ENCODE results near the gene TRIP10. TPM values are rescaled to one million over a fixed set of nuclear protein-coding genes. Genes with fewer than 3 reads are reported as not detected.
A peak's percentile ranks its signal among the peaks of the same experiment; 100 is the strongest.
"Not testable (repeated sequence)": the region's sequence is repeated elsewhere in the genome, so short reads cannot be mapped to it uniquely, and the experiment has no call there.

TRIP10 gene
- total RNA-seq, 2 donors from 2014 or later, result 44.8 to 76.5 TPM

GRCh38 chr19:6800160-6800790 is 60.8 kb downstream of the TRIP10 start:
- Mint-ChIP-seq H3K27ac (peak overlapping the region; percentile 93 to 95), H3K4me3 (peak overlapping the region; percentile 94), H3K4me1 (ENCODE audit: low read depth in 2 of 2) (peaks cover 62 to 74% of the 10 kb centered on the region in 2 donors)
- not testable (repeated sequence) for H3K9me3 Mint-ChIP-seq; H3K36me3 Mint-ChIP-seq; ATAC-seq; H3K27me3 Mint-ChIP-seq; DNase-seq (ENCODE audit: low spot score)

DNA sequence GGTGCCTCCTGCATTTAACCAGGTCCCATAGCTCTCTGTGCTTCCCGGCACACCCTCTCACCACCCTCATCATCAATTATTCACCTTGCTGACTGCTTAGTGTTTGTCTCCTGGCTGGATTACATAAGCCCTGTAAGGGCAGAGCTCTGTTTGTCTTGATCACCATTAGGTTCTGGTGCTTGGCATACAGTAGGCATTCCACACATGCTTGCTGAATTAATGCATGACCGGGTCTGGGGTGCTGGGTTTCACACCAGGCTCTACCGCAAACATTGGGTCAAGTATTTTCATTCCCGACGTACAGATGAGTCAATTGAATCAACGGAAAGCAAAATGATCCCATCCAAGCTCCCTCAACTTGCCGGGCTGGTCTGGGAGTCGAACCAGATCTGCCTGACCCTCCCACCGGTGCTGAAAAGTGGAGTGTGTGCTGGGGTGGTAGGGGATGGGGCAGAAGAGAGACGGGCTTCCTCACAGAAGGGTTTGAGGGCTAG is 61.6 kb downstream of the TRIP10 start:
- Mint-ChIP-seq H3K4me1 (ENCODE audit: low read depth in 2 of 2) (peaks cover 60 to 68% of the 10 kb centered on the region in 2 donors), H3K4me3 (peak overlapping the region; percentile 94), H3K36me3 (peaks cover 5% of the 10 kb centered on the region), H3K9me3 (no peaks in the 10 kb centered on the region), H3K27ac (peak overlapping the region; percentile 93 to 95), H3K27me3 (no peaks in the 10 kb centered on the region)
- no peak for DNase-seq (ENCODE audit: low spot score)
- peak in 1 of 2 donors; percentile 0 for ATAC-seq

Other genes starting within 250 kb of the TRIP10 start
- 1 to 10 TPM; 1.4 to 3.2 TPM for gene TUBB4A, start 237.4 kb upstream of the TRIP10 start, total RNA-seq
- gene TNFSF9, start 208.7 kb upstream of the TRIP10 start, total RNA-seq, result 1 to 10 TPM; 3.4 to 3.8 TPM
- gene CD70, start 148.5 kb upstream of the TRIP10 start, total RNA-seq, result 10 to 100 TPM; 10.6 to 26.1 TPM
- 10 to 100 TPM in 1 of 2 donors, 1 to 10 TPM in 1; 4.5 to 11.3 TPM for gene TNFSF14, start 69.5 kb upstream of the TRIP10 start, total RNA-seq
- 1 to 10 TPM; 3.5 to 9.2 TPM for gene C3, start 19.0 kb upstream of the TRIP10 start, total RNA-seq
- 10 to 100 TPM; 67.4 to 70.4 TPM for gene GPR108, start 2.1 kb upstream of the TRIP10 start, total RNA-seq
- 10 to 100 TPM; 15.2 to 17.8 TPM for gene SH2D3A, start 27.8 kb downstream of the TRIP10 start, total RNA-seq
- 100 to 1,000 TPM; 166 to 167 TPM for gene VAV1, start 33.0 kb downstream of the TRIP10 start, total RNA-seq
- 1 to 10 TPM in 1 of 2 donors, under 1 TPM in 1; 1.00 to 2.0 TPM for gene ADGRE1, start 147.9 kb downstream of the TRIP10 start, total RNA-seq

Measured in natural killer cell treated with Interleukin-12 subunit alpha and Interleukin-12 subunit beta and Interleukin-15 and Interleukin-18, amount 100 ng/mL, for 72 hours (primary cell).